ENCODE results near the gene HEY2.

Gene HEY2

DNA sequence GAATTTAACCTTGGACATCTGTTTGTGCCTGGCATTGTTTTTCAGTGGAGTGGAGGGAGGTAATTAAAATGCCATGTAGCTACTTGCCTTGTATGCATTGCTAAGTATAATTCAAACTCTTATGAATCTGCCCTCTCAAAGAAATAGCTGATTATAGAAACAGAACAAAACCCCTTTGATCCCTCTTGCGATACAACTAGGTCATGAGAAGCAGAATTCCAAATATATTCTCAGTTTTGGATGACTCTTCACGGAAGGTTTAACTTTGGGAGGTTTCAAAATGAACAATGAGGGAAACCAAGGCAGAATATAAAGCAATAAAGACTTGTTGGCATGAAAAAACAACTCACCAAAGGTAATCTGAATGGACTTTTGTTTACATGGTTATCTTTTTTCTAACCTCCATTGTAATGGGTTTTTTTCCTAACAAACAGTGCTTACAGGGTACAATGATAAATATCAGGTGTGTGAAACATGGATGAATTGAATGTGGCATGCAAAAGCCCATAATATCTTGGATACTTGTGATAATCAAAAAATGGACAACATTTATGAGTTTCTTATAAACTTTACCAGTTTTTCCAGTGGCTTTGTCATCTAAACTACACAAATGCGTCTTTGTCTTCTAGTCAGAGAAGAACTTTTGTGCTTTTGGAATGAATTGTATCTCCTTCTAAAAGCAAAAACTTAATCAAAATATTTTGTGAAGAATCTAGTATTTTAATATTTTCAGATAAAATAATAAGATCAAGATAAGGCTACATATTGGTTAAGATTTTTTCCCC, 15.7 kb upstream of the HEY2 start:
- TF ChIP-seq, protein P1, sequence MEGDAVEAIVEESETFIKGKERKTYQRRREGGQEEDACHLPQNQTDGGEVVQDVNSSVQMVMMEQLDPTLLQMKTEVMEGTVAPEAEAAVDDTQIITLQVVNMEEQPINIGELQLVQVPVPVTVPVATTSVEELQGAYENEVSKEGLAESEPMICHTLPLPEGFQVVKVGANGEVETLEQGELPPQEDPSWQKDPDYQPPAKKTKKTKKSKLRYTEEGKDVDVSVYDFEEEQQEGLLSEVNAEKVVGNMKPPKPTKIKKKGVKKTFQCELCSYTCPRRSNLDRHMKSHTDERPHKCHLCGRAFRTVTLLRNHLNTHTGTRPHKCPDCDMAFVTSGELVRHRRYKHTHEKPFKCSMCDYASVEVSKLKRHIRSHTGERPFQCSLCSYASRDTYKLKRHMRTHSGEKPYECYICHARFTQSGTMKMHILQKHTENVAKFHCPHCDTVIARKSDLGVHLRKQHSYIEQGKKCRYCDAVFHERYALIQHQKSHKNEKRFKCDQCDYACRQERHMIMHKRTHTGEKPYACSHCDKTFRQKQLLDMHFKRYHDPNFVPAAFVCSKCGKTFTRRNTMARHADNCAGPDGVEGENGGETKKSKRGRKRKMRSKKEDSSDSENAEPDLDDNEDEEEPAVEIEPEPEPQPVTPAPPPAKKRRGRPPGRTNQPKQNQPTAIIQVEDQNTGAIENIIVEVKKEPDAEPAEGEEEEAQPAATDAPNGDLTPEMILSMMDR (IDR thresholded peaks at IDR 0.05; ENCODE audit: low read depth, low read length), result no peak
- no peak for DNase-seq (ENCODE audit: extremely low read depth, low read depth)

DNA sequence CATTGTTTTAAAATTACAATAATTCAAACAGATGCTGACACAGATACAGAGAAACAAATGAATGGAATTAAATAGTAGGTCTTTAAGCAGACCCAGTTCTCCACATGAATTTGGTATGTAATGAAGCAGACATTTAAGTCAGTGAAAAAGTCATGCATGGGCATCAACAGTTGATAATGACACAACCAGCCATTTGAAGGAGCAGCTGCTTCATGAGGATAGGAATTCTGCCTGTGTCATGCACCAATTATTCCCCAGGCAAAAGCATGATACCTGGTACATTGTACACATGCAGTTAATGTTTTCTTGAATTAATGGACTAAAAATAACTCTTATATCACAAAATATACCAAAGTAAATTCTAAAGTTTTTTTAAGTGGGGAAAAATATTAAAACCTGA, 11.2 kb upstream of the HEY2 start:
- no peak for DNase-seq (ENCODE audit: extremely low read depth, low read depth)
- TF ChIP-seq, protein P1 (IDR thresholded peaks at IDR 0.05; ENCODE audit: low read depth, low read length), result no peak

DNA sequence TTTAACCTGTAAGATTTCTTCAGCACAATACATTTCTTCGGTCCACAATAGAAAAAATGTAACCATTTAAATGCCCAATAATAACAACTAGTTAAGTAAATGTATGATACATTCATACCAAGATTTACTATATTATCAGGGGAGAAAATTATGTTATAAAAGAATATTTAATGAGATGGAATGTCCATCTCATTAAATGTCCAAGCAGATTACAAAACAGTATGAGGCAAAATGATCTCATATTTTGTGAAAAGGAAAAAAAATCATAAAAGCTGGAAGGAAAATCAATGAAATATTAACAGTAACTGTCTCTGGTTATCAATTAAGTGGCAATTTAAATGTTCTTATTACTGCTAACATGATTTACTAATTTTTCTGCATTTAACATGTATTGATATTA, 10.1 kb upstream of the HEY2 start:
- no peak for DNase-seq (ENCODE audit: extremely low read depth, low read depth)
- TF ChIP-seq, protein P1 (IDR thresholded peaks at IDR 0.05; ENCODE audit: low read depth, low read length), result no peak

DNA sequence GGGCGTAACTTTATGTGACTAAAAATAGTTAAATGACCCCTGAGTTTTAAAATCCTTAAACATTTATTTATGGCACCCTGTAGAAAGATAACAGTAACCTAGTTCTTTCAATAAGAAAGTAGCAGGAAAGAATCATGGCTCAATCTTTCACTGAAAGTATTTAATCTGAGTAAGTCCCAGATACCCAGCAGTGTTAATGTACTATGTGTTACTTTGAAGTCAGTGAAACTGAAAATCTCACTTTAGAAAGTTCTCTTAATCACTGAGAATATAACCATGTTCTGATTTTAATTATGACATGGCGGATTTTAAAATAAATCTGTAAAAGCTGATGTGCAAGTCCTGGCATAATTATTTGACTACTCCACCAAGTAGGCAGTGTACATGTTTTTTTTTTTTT, 8.1 kb upstream of the HEY2 start:
- TF ChIP-seq, protein P1 (IDR thresholded peaks at IDR 0.05; ENCODE audit: low read depth, low read length), result no peak
- DNase-seq (ENCODE audit: extremely low read depth, low read depth), result no peak

DNA sequence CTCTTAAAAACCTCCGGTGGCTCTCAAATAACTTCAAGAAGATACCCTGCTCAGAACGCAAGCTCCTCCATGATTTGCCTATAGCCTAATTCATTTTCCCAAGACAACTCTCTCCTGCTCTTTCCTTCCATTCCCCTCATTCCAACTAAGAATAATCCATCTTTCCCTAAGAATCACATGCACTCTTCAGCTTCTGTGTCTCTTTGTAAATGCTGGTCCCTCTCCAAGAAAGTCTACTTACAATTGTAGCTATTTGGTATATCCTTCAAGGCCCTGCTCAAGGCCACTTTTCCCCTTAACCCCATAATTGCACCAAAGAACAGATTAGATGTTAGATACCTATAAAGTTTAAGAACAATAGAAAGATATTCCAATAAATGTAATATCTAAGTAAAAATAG, 7.4 kb upstream of the HEY2 start:
- TF ChIP-seq, protein P1 (IDR thresholded peaks at IDR 0.05; ENCODE audit: low read depth, low read length), result no peak

DNA sequence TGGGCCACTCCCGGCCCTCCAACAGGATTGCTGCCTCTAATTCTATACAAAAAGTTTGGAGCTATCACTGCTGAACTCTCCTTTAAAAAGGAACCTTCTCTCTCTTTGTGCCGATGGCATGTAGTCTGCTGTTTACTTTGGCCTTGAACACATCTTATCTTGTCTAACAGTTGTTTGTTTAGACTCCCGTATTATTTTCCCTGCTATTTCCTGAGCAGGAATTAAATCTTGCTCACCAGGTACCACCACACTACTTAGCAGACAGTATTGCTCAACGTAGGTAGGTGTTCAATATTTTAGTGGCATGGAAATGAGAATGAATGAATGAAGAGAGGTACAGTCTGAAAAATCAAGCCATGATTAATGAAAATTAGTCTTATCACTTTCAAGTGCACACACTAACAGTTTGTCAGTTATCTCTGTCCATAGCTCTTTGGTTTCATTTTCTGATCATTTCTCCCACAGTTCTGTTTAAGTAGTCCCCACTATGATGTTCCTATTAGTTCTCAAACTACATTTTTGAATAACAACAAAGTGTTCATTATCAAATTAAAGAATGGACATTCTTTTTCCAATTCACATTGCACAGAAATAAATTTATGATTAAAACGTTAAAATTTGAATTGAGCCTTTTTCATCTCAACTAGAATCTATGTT, 6.8 kb upstream of the HEY2 start:
- TF ChIP-seq, protein P1 (IDR thresholded peaks at IDR 0.05; ENCODE audit: low read depth, low read length), result no peak
- DNase-seq (ENCODE audit: extremely low read depth, low read depth), result no peak

More for the DNA sequence above, 7.4 kb upstream of the HEY2 start:
- DNase-seq (ENCODE audit: extremely low read depth, low read depth), result no peak

DNA sequence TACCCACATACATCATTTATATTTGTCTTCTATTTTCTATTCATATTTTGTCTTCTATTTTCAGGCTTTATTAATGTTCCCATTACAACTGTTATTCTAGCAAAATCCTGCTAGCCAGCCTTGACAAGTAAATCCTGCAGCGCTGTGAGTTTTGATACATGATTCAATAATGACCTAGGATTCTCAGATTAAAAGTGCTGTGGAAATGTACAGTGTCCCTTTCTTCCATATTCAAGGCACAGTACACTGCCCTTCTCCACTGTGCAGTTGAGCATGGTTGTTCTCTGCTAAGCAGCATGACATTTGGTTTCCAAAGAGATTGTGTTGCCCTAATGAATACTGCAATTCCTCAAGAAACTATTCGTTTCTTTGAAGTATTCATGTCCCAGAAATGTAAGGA, 5.8 kb upstream of the HEY2 start:
- TF ChIP-seq, protein P1 (IDR thresholded peaks at IDR 0.05; ENCODE audit: low read depth, low read length), result no peak

More for the DNA sequence above, 5.8 kb upstream of the HEY2 start:
- no peak for DNase-seq (ENCODE audit: extremely low read depth, low read depth)

Measured in AG09319 (cell line).